Panc1 (cell line): ENCODE data around the gene NDUFS8. TPM values are rescaled to one million over a fixed set of nuclear protein-coding genes. Genes with fewer than 3 reads are reported as not detected.

Experiments used
- ATAC-seq: fragments of 200-7000 bp; cut with Tn5 transposase; 2 replicates; pipeline ENCODE4 v1.9.1; 2020; ENCODE audit warnings: mild to moderate bottlenecking, moderate library complexity
- BruUV-seq: library from RNA; stranded (reverse); fragments of 400-500 nt; replicated peaks from 2 replicates; lab custom pipeline; 2021; lab: Mats Ljungman, UMichigan
- CTCF ChIA-PET: fragments of 300-600 bp; sonication (Branson Sonifier 250); formaldehyde crosslinking; loops from one replicate; lab custom pipeline; 2022; ENCODE audit warnings: antibody characterized with exemption; lab: Charles Lee
- POLR2A ChIA-PET: fragments of 300-600 bp; sonication (Branson Sonifier 250); formaldehyde crosslinking; loops from one replicate; lab custom pipeline; 2022; ENCODE audit warnings: antibody characterized with exemption; lab: Charles Lee
- DNase-seq: peaks from one replicate; pipeline ENCODE4 v3.0.0-alpha.2; 2010; ENCODE audit warnings: low read depth, low spot score
- H3K27ac ChIP-seq: 2 replicates; pipeline ENCODE4 v1.5.1; 2011; ENCODE audit warnings: mild to moderate bottlenecking, low read length, inconsistent platforms
- H3K27me3 ChIP-seq: fragments of 200-500 bp; sonication (Bioruptor generic); 2 replicates; pipeline ENCODE4 v1.6.0; 2014; ENCODE audit warnings: low read length, inconsistent platforms; ENCODE audit not compliant: control insufficient read depth, insufficient read depth
- H3K36me3 ChIP-seq: fragments of 200-500 bp; sonication (Bioruptor generic); 2 replicates; pipeline ENCODE4 v1.5.1; 2014; ENCODE audit warnings: inconsistent platforms, mild to moderate bottlenecking, low read length, moderate library complexity; ENCODE audit not compliant: control insufficient read depth, insufficient read depth
- H3K4me1 ChIP-seq: 2 replicates; pipeline ENCODE4 v1.5.1; 2011; ENCODE audit warnings: inconsistent platforms, mild to moderate bottlenecking, low read length, moderate library complexity; ENCODE audit not compliant: control insufficient read depth, insufficient read depth
- H3K4me3 ChIP-seq, 2 experiments: 2 replicates each; pipeline ENCODE4 v1.5.1; 2011 to 2012; ENCODE audit warnings: low read depth in 2 of 2, low read length in 2 of 2, mild to moderate bottlenecking in 2 of 2, inconsistent platforms in 1 of 2, moderate library complexity in 1 of 2
- H3K9me3 ChIP-seq: fragments of 200-500 bp; sonication (Bioruptor generic); 2 replicates; pipeline ENCODE4 v1.5.1; 2014; ENCODE audit warnings: low read depth, mild to moderate bottlenecking, inconsistent platforms, low read length, moderate library complexity; ENCODE audit not compliant: control insufficient read depth, insufficient read depth
- CTCF ChIP-seq: fragments of 450-650 bp; IDR thresholded peaks from 2 replicates; pipeline ENCODE4 v1.5.1; 2017; ENCODE audit warnings: mild to moderate bottlenecking
- POLR2AphosphoS5 ChIP-seq: IDR thresholded peaks from 2 replicates; pipeline ENCODE4 v1.6.1; 2012; ENCODE audit warnings: mild to moderate bottlenecking, low read depth, low read length, moderate library complexity
- REST ChIP-seq, 2 experiments: IDR thresholded peaks; 2 replicates each; pipeline ENCODE4 v1.6.1; 2011 to 2012; ENCODE audit warnings: low read depth in 2 of 2, control low read depth in 1 of 2, low read length in 1 of 2, mild to moderate bottlenecking in 1 of 2, moderate library complexity in 1 of 2; ENCODE audit not compliant: insufficient read depth in 1 of 2
- SIN3A ChIP-seq: IDR thresholded peaks from 2 replicates; pipeline ENCODE4 v1.6.1; 2012; ENCODE audit warnings: low read depth, mild to moderate bottlenecking, low read length, moderate library complexity, borderline replicate concordance; ENCODE audit not compliant: insufficient read depth
- TCF7L2 ChIP-seq: IDR thresholded peaks from 2 replicates; pipeline ENCODE4 v1.6.1; 2011; ENCODE audit warnings: mild to moderate bottlenecking, low read depth, low read length, inconsistent platforms
- in situ Hi-C: cut with HindIII; loops from 2 replicates; pipeline ENCODE4 v1.10.0; 2016; ENCODE audit warnings: low sequenced_read_pairs, low pct_unique_long_range_greater_than_20kb
- intact Hi-C: fragments of 100-400 bp; cut with micrococcal nuclease; formaldehyde crosslinking; loops from one replicate; pipeline ENCODE4 v1.10.0; 2022; ENCODE audit not compliant: unreplicated experiment
- total RNA-seq: library from RNA; stranded (reverse); gene quantifications from one replicate; pipeline ENCODE4 v1.2.1, GENCODE V29; 2021; ENCODE audit not compliant: unreplicated experiment

The NDUFS8 gene
- total RNA-seq, 1 experiment from 2014 or later: 289 TPM

GRCh38 chr11:68040101-68040956 is 9.8 kb downstream of the NDUFS8 start:
- no TSS peak for BruUV-seq
- TF ChIP-seq POLR2AphosphoS5 (no peak), TCF7L2 (no peak), SIN3A (no peak), REST (IDR thresholded peaks at IDR 0.05; ENCODE audit: insufficient read depth in 1 of 2, low read depth in 2 of 2, low read length in 1 of 2) (no peak), CTCF (no peak)
- Histone ChIP-seq H3K36me3 (peaks cover 2% of the 10 kb centered on the region; the same call in 1 of the 2 replicates), H3K27ac (peak overlapping the region; percentile 94), H3K4me1 (peaks cover 33% of the 10 kb centered on the region), H3K4me3 (peak overlapping the region; percentile 72 to 92), H3K9me3 (no peaks in the 10 kb centered on the region), H3K27me3 (no peaks in the 10 kb centered on the region)
- DNase-seq: no peak
- in situ Hi-C loops: no loop called here
- ChIA-PET POLR2A (interaction anchor here (0.6 kb wide), 1 partner anchor 79 kb away, joined by 3 read pairs; no protein-coding TSS in a partner anchor), CTCF (no interaction called here)
- ATAC-seq: peak; percentile 47
- intact Hi-C loops: no loop called here

- intact Hi-C loops: no loop called here
- Histone ChIP-seq H3K9me3 (no peaks in the 10 kb centered on the region), H3K4me3 (peak overlapping the region; percentile 72 to 92), H3K36me3 (peaks cover 2% of the 10 kb centered on the region; the same call in 1 of the 2 replicates), H3K4me1 (peaks cover 33% of the 10 kb centered on the region), H3K27me3 (no peaks in the 10 kb centered on the region), H3K27ac (peak overlapping the region; percentile 94)
- in situ Hi-C loops: no loop called here
- DNase-seq (no peak), ATAC-seq (no peak)
- no TSS peak for BruUV-seq
- no peak for TF ChIP-seq CTCF
- TF ChIP-seq TCF7L2: no peak
- POLR2A ChIA-PET: no interaction called here
- CTCF ChIA-PET: no interaction called here
These were observed 10.6 kb downstream of the NDUFS8 start for GRCh38 chr11:68040957-68041591.
